SK-N-SH treated with all-trans-retinoic acid at 6 μM for 48 hours (cell line): ENCODE measurements around the gene NAA15.
"Not testable (repeated sequence)": the region's sequence is repeated elsewhere in the genome, so short reads cannot be mapped to it uniquely, and the experiment has no call there.

Experiments used
- ATAC-seq: fragments of 200-7000 bp; cut with Tn5 transposase; 3 replicates; pipeline ENCODE4 v1.9.1; 2020; ENCODE audit warnings: mild to moderate bottlenecking, moderate library complexity
- ARNTL ChIP-seq: fragments of 450-650 bp; formaldehyde crosslinking; IDR thresholded peaks from 2 replicates; pipeline ENCODE4 v1.5.0; 2020; ENCODE audit warnings: low read depth, mild to moderate bottlenecking, moderate library complexity, borderline replicate concordance
- BACH2 ChIP-seq: fragments of 250-450 bp; sonication (Bioruptor Pico); IDR thresholded peaks from 2 replicates; pipeline ENCODE4 v1.9.0; 2021; ENCODE audit warnings: mild to moderate bottlenecking, borderline replicate concordance
- CREB5 ChIP-seq: fragments of 250-450 bp; sonication (Bioruptor Pico); IDR thresholded peaks from 2 replicates; pipeline ENCODE4 v1.5.1; 2020; ENCODE audit warnings: low read depth, mild to moderate bottlenecking, moderate library complexity
- CSDC2 ChIP-seq: fragments of 250-450 bp; sonication (Bioruptor Pico); IDR thresholded peaks from 2 replicates; pipeline ENCODE4 v1.5.0; 2020; ENCODE audit warnings: mild to moderate bottlenecking, moderate library complexity
- ESRRG ChIP-seq: fragments of 250-450 bp; sonication (Bioruptor Pico); IDR thresholded peaks from 2 replicates; pipeline ENCODE4 v1.6.1; 2021; ENCODE audit warnings: mild to moderate bottlenecking
- GLIS3 ChIP-seq: fragments of 250-450 bp; sonication (Bioruptor Pico); IDR thresholded peaks from 2 replicates; pipeline ENCODE4 v1.5.0; 2020; ENCODE audit warnings: mild to moderate bottlenecking, moderate library complexity
- ISL1 ChIP-seq: fragments of 250-450 bp; sonication (Bioruptor Pico); IDR thresholded peaks from 2 replicates; pipeline ENCODE4 v2.1.2; 2022; ENCODE audit warnings: mild to moderate bottlenecking, moderate library complexity
- OSR1 ChIP-seq: fragments of 250-450 bp; sonication (Bioruptor Pico); IDR thresholded peaks from 2 replicates; pipeline ENCODE4 v1.8.0; 2022; ENCODE audit warnings: moderate library complexity, mild to moderate bottlenecking, inconsistent platforms
- POU6F1 ChIP-seq: fragments of 250-450 bp; sonication (Bioruptor Pico); IDR thresholded peaks from 2 replicates; pipeline ENCODE4 v1.8.0; 2021; ENCODE audit warnings: low read depth, mild to moderate bottlenecking, moderate library complexity, borderline replicate concordance
- PPARA ChIP-seq: fragments of 250-450 bp; sonication (Bioruptor Pico); IDR thresholded peaks from 2 replicates; pipeline ENCODE4 v1.5.0; 2020; ENCODE audit warnings: mild to moderate bottlenecking, borderline replicate concordance
- RARB ChIP-seq: fragments of 250-450 bp; sonication (Bioruptor Pico); IDR thresholded peaks from 2 replicates; pipeline ENCODE4 v1.8.0; 2021; ENCODE audit warnings: mild to moderate bottlenecking, moderate library complexity
- SNAI2 ChIP-seq: fragments of 250-450 bp; sonication (Bioruptor Pico); IDR thresholded peaks from 2 replicates; pipeline ENCODE4 v1.5.0; 2020; ENCODE audit warnings: mild to moderate bottlenecking, moderate library complexity
- TCF4 ChIP-seq: fragments of 250-450 bp; sonication (Bioruptor Pico); IDR thresholded peaks from 2 replicates; pipeline ENCODE4 v1.8.0; 2021; ENCODE audit warnings: mild to moderate bottlenecking, moderate library complexity, borderline replicate concordance
- TOX ChIP-seq: fragments of 250-450 bp; sonication (Bioruptor Pico); IDR thresholded peaks from 2 replicates; pipeline ENCODE4 v1.8.0; 2021; ENCODE audit warnings: mild to moderate bottlenecking, moderate library complexity, borderline replicate concordance
- ZC3H10 ChIP-seq: fragments of 250-450 bp; sonication (Bioruptor Pico); IDR thresholded peaks from 2 replicates; pipeline ENCODE4 v1.5.1; 2021; ENCODE audit warnings: mild to moderate bottlenecking, moderate library complexity
- ZFP3 ChIP-seq: fragments of 250-450 bp; sonication (Bioruptor Pico); IDR thresholded peaks from 2 replicates; pipeline ENCODE4 v1.5.0; 2020; ENCODE audit warnings: mild to moderate bottlenecking, moderate library complexity
- ZNF70 ChIP-seq: fragments of 450-650 bp; formaldehyde crosslinking; IDR thresholded peaks from 2 replicates; pipeline ENCODE4 v1.5.0; 2020; ENCODE audit warnings: mild to moderate bottlenecking, moderate library complexity

NAA15 gene

GRCh38 chr4:139301113-139301820, at the start of gene NAA15:
NAA15 (plus strand) TSS chr4:139301505; CDS start chr4:139301778, 273 bp downstream.
- peak; percentile 92 for ATAC-seq
- TF ChIP-seq GLIS3 (CRISPR knock-in tag), result no peak
- TF ChIP-seq ZFP3, result no peak
- TF ChIP-seq ZC3H10 (CRISPR knock-in tag), result no peak
- no peak for TF ChIP-seq BACH2 (CRISPR knock-in tag)
- no peak for TF ChIP-seq CREB5 (CRISPR knock-in tag)
- TF ChIP-seq ZNF70, result no peak
- TF ChIP-seq OSR1 (CRISPR knock-in tag), result no peak

GRCh38 chr4:139253046-139253445, 48.3 kb upstream of the NAA15 start:
- TF ChIP-seq CSDC2 (CRISPR knock-in tag) (no peak), SNAI2 (no peak), ZNF70 (no peak)

GRCh38 chr4:139253713-139254112, 47.6 kb upstream of the NAA15 start:
- TF ChIP-seq BACH2 (CRISPR knock-in tag) (no peak), GLIS3 (CRISPR knock-in tag) (no peak), CSDC2 (CRISPR knock-in tag) (no peak), ISL1 (CRISPR knock-in tag) (no peak), PPARA (CRISPR knock-in tag) (no peak), ESRRG (CRISPR knock-in tag) (no peak), OSR1 (CRISPR knock-in tag) (no peak), ARNTL (CRISPR knock-in tag) (no peak), ZNF70 (no peak), TOX (CRISPR knock-in tag) (no peak), RARB (CRISPR knock-in tag) (no peak), POU6F1 (CRISPR knock-in tag) (no peak), TCF4 (CRISPR knock-in tag) (no peak)
- ATAC-seq, result peak; percentile 75

More at GRCh38 chr4:139253046-139253445, 48.3 kb upstream of the NAA15 start:
- ATAC-seq, result no peak

- ATAC-seq, result not testable (repeated sequence)
Observed at GRCh38 chr4:139255581-139255980, 45.7 kb upstream of the NAA15 start.

GRCh38 chr4:139256349-139256748, 45.0 kb upstream of the NAA15 start:
- TF ChIP-seq GLIS3 (CRISPR knock-in tag), result no peak
- peak; percentile 54 for TF ChIP-seq ISL1 (CRISPR knock-in tag)
- ATAC-seq, result peak; percentile 69

- ATAC-seq, result no peak
Observed at GRCh38 chr4:139265654-139266053, 35.7 kb upstream of the NAA15 start.

GRCh38 chr4:139266208-139266582, 35.1 kb upstream of the NAA15 start:
- peak; percentile 54 for ATAC-seq
- no peak for TF ChIP-seq POU6F1 (CRISPR knock-in tag)
- TF ChIP-seq CSDC2 (CRISPR knock-in tag), result no peak
- TF ChIP-seq ARNTL (CRISPR knock-in tag), result no peak
- TF ChIP-seq ZC3H10 (CRISPR knock-in tag), result no peak
- no peak for TF ChIP-seq TCF4 (CRISPR knock-in tag)
- TF ChIP-seq ZNF70, result no peak
- TF ChIP-seq PPARA (CRISPR knock-in tag), result no peak
- TF ChIP-seq GLIS3 (CRISPR knock-in tag), result no peak

More at GRCh38 chr4:139265654-139266053, 35.7 kb upstream of the NAA15 start:
- TF ChIP-seq RARB (CRISPR knock-in tag), result no peak
- TF ChIP-seq, all 23 proteins: peak for 0
